SK-N-MC (cell line): ENCODE results near the gene ARL4A.

ENCODE experiments used
- EZH2 ChIP-seq: fragments of 200-600 bp; sonication (generic); IDR thresholded peaks from one replicate; pipeline ENCODE4 v1.6.1; 2017; ENCODE audit warnings: antibody characterized with exemption
- FOXP2 ChIP-seq: optimal IDR thresholded peaks from 2 replicates; pipeline ENCODE3; 2011; ENCODE audit warnings: mild to moderate bottlenecking, moderate library complexity; ENCODE audit not compliant: insufficient read depth; ENCODE audit errors: extremely low read length, control extremely low read depth

- no peak for TF ChIP-seq EZH2
- no peak for TF ChIP-seq FOXP2
Measured at GRCh38 chr7:12683678-12684585, 3.5 kb upstream of the ARL4A start.
